Keratinocyte (primary cell): ENCODE measurements around the gene ZCCHC3. TPM values are rescaled to one million over a fixed set of nuclear protein-coding genes. Genes with fewer than 3 reads are reported as not detected.

Experiments
- DNase-seq: peaks from one replicate; pipeline ENCODE4 v3.0.0-alpha.2; 2011; ENCODE audit warnings: low read depth, missing footprints, low spot score
- FAIRE-seq: peaks from 2 replicates; lab custom pipeline; 2011; peaks lifted over from hg19 to GRCh38; lab: Jason Lieb, UNC
- H2AFZ ChIP-seq: 2 replicates; pipeline ENCODE4 v1.6.0; 2012; ENCODE audit warnings: low read length, control low read depth, inconsistent platforms; ENCODE audit not compliant: control insufficient read depth
- H3K27ac ChIP-seq: 2 replicates; pipeline ENCODE4 v1.5.1; 2011; ENCODE audit warnings: low read length; ENCODE audit not compliant: control insufficient read depth, insufficient read depth
- H3K27me3 ChIP-seq: 3 replicates; pipeline ENCODE4 v1.6.0; 2011; ENCODE audit warnings: low read length; ENCODE audit not compliant: control insufficient read depth, insufficient read depth; ENCODE audit errors: extremely low read depth
- H3K36me3 ChIP-seq, 2 experiments: 2 replicates in 1 of 2; 3 replicates in 1 of 2; pipeline ENCODE4 v1.5.1; 2011; ENCODE audit warnings: low read length in 2 of 2, mild to moderate bottlenecking in 1 of 2; ENCODE audit not compliant: control insufficient read depth in 2 of 2, insufficient read depth in 2 of 2; ENCODE audit errors: extremely low read depth in 1 of 2
- H3K4me1 ChIP-seq: 3 replicates; pipeline ENCODE4 v1.5.1; 2011; ENCODE audit warnings: low read length; ENCODE audit not compliant: control insufficient read depth, insufficient read depth; ENCODE audit errors: extremely low read depth
- H3K4me2 ChIP-seq: 3 replicates; pipeline ENCODE4 v1.6.0; 2011; ENCODE audit warnings: low read depth, low read length; ENCODE audit not compliant: control insufficient read depth, insufficient read depth; ENCODE audit errors: extremely low read depth
- H3K4me3 ChIP-seq, 3 experiments: fragments of 200-600 bp in 1 of 3; sonication (generic) in 1 of 3; 2 replicates in 2 of 3; 3 replicates in 1 of 3; pipeline ENCODE4 v1.5.1; 2011 to 2016; ENCODE audit warnings: low read length in 3 of 3, mild to moderate bottlenecking in 3 of 3, control low read depth in 2 of 3, inconsistent platforms in 1 of 3, low read depth in 1 of 3, mixed read lengths in 1 of 3, mixed run types in 1 of 3, moderate library complexity in 1 of 3; ENCODE audit not compliant: control insufficient read depth in 2 of 3, insufficient read depth in 2 of 3; ENCODE audit errors: extremely low read depth in 1 of 3
- H3K79me2 ChIP-seq: 2 replicates; pipeline ENCODE4 v1.6.0; 2012; ENCODE audit warnings: low read length; ENCODE audit not compliant: control insufficient read depth, insufficient read depth
- H3K9ac ChIP-seq: 3 replicates; pipeline ENCODE4 v1.6.0; 2011; ENCODE audit warnings: low read length; ENCODE audit not compliant: control insufficient read depth, insufficient read depth; ENCODE audit errors: extremely low read depth
- H3K9me1 ChIP-seq: 3 replicates; pipeline ENCODE4 v1.6.0; 2011; ENCODE audit warnings: low read length; ENCODE audit not compliant: control insufficient read depth, insufficient read depth; ENCODE audit errors: extremely low read depth
- H3K9me3 ChIP-seq: 2 replicates; pipeline ENCODE4 v1.5.1; 2012; ENCODE audit warnings: low read depth, low read length; ENCODE audit not compliant: control insufficient read depth
- H4K20me1 ChIP-seq: 3 replicates; pipeline ENCODE4 v1.6.0; 2011; ENCODE audit warnings: low read length; ENCODE audit not compliant: control insufficient read depth, insufficient read depth; ENCODE audit errors: extremely low read depth
- CTCF ChIP-seq, 3 experiments: IDR thresholded peaks in 1 of 3; conservative IDR thresholded peaks in 1 of 3; optimal IDR thresholded peaks in 1 of 3; 2 replicates in 2 of 3; 3 replicates in 1 of 3; pipeline versions ENCODE3 to v1.5.1; 2011; ENCODE audit warnings: low read length in 3 of 3, mild to moderate bottlenecking in 3 of 3, moderate library complexity in 2 of 3, control low read depth in 1 of 3, inconsistent platforms in 1 of 3; ENCODE audit not compliant: insufficient read depth in 2 of 3; ENCODE audit errors: extremely low read depth in 1 of 3
- EZH2 ChIP-seq: IDR thresholded peaks from one replicate; pipeline ENCODE4 v1.6.1; 2012; ENCODE audit warnings: inconsistent platforms, mild to moderate bottlenecking, low read length, moderate library complexity
- dilution Hi-C: fragments of 300-500 bp; cut with MboI; formaldehyde crosslinking; loops from one replicate; pipeline ENCODE4 v1.7.0; 2020; ENCODE audit warnings: low sequenced_read_pairs; ENCODE audit not compliant: extremely low pct_ligation_motif_present
- polyA plus RNA-seq, 5 experiments: library from polyadenylated mRNA; depleted of rRNA in 3 of 5; stranded (reverse) in 3 of 5; stranded (forward) in 1 of 5; unstranded in 1 of 5; fragments of >200 nt; gene quantifications; 1 replicate in 1 of 5; 2 replicates in 3 of 5; 3 replicates in 1 of 5; pipeline versions ENCODE4 v1.2.1 to v1.2.3, GENCODE V29; 2011 to 2012; ENCODE audit warnings: missing spikeins in 2 of 5, low read depth in 1 of 5, low replicate concordance in 1 of 5

ZCCHC3 gene
- polyA plus RNA-seq, 1 donor (not counting 4 experiments of a cell fraction or from before 2014, with no cell fraction given), result 5.7 TPM

GRCh38 chr20:290084-290831 is 7.1 kb upstream of the ZCCHC3 start, which contains the start of gene C20orf96:
Gene C20orf96, minus strand, starts transcription at chr20:290750. Its CDS starts 140 bp downstream, at chr20:290610.
- Histone ChIP-seq H3K27me3 (no peaks in the 10 kb centered on the region), H3K9me1 (no peaks in the 10 kb centered on the region), H3K4me3 (peak within 1 kb of the TSS; percentile 68 to 84 (median 76)), H3K27ac (peak within 1 kb of the TSS; percentile 78), H3K4me2 (peak within 1 kb of the TSS; percentile 87), H3K9ac (peak within 1 kb of the TSS; percentile 79), H3K79me2 (no peaks in the 10 kb centered on the region), H3K36me3 (no peaks in the 10 kb centered on the region), H3K9me3 (no peaks in the 10 kb centered on the region), H4K20me1 (no peaks in the 10 kb centered on the region), H3K4me1 (peaks cover 6% of the 10 kb centered on the region), H2AFZ (peak within 1 kb of the TSS; percentile 96)
- dilution Hi-C loops, result no loop called here
- TF ChIP-seq CTCF (optimal IDR thresholded peaks at IDR 0.05 in 1 of 3, IDR thresholded peaks at IDR 0.05 in 1 of 3, conservative IDR thresholded peaks at IDR 0.05 in 1 of 3; ENCODE audit: extremely low read depth in 1 of 3, insufficient read depth in 2 of 3, low read length in 3 of 3) (peak; percentile 20 to 54 (median 48)), EZH2 (no peak)
- no peak for DNase-seq
- peak; percentile 73 for FAIRE-seq

GRCh38 chr20:294602-295001 is 2.8 kb upstream of the ZCCHC3 start:
- Histone ChIP-seq H3K4me1 (peaks cover 17% of the 10 kb centered on the region), H3K27ac (no peak overlapping the region), H3K36me3 (no peaks in the 10 kb centered on the region), H3K79me2 (peaks cover 16% of the 10 kb centered on the region), H4K20me1 (no peaks in the 10 kb centered on the region), H3K27me3 (no peaks in the 10 kb centered on the region), H3K4me2 (no peak overlapping the region), H2AFZ (no peak overlapping the region), H3K9me1 (no peaks in the 10 kb centered on the region), H3K9ac (no peak overlapping the region), H3K9me3 (no peaks in the 10 kb centered on the region), H3K4me3 (no peak overlapping the region)
- dilution Hi-C loops, result no loop called here
- no peak for FAIRE-seq
- TF ChIP-seq CTCF (optimal IDR thresholded peaks at IDR 0.05 in 1 of 3, IDR thresholded peaks at IDR 0.05 in 1 of 3, conservative IDR thresholded peaks at IDR 0.05 in 1 of 3; ENCODE audit: extremely low read depth in 1 of 3, insufficient read depth in 2 of 3, low read length in 3 of 3) (no peak), EZH2 (no peak)
- no peak for DNase-seq
